SK-MEL-5 (cell line): ENCODE measurements around the gene PREB. TPM values are rescaled to one million over a fixed set of nuclear protein-coding genes. Genes with fewer than 3 reads are reported as not detected.

ENCODE experiments used
- DNase-seq: peaks from one replicate; pipeline ENCODE4 v3.0.0-alpha.2; 2016; ENCODE audit warnings: low read depth, low spot score
- in situ Hi-C: cut with HindIII; loops from 2 replicates; pipeline ENCODE4 v1.10.0; 2016; ENCODE audit warnings: low sequenced_read_pairs, high pct_unique_total_duplicates, low pct_unique_long_range_greater_than_20kb
- total RNA-seq: library from RNA; depleted of rRNA; stranded (reverse); fragments of >200 nt; shearing (Covaris generic); gene quantifications from 2 replicates; pipeline ENCODE4 v1.2.3, GENCODE V29; 2014

PREB gene
- total RNA-seq, 1 experiment from 2014 or later: 98.1 TPM

GRCh38 chr2:27091746-27092695 is 42.4 kb downstream of the PREB start:
- DNase-seq: no peak
- in situ Hi-C loops: no loop called here

GRCh38 chr2:27089111-27089954 is 45.1 kb downstream of the PREB start:
- DNase-seq: no peak
- in situ Hi-C loops: no loop called here

GRCh38 chr2:27088634-27089033 is 45.8 kb downstream of the PREB start:
- in situ Hi-C loops: no loop called here

DNA sequence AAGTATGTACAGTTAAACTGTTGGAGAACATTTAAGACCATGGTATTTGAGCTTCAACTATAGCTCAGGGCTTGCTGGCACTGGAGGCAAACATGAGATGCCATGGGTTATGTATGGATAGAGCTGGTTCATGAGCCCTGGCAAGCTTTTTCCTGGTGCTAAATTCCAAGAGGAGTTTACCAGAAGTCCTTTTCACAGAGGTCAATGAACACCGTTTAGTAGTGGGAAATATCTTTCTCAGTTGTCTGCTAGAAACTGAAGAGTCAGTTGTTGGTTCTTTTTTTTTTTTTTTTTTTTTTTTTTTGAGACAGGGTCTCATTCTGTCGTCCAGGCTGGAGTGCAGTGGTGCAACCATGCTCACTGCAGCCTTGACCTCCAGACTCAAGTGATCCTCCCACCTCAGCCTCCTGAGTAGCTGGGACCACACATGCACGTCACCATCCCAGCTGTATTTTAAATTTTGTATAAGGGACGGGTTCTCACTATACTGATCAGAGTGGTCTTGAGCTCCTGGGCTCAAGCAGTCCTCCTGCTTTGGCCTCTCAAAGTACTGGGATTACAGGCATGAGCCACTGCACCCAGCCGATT is 46.5 kb downstream of the PREB start:
- DNase-seq: no peak
- in situ Hi-C loops: no loop called here

More at GRCh38 chr2:27088634-27089033, 45.8 kb downstream of the PREB start:
- no peak for DNase-seq

DNA sequence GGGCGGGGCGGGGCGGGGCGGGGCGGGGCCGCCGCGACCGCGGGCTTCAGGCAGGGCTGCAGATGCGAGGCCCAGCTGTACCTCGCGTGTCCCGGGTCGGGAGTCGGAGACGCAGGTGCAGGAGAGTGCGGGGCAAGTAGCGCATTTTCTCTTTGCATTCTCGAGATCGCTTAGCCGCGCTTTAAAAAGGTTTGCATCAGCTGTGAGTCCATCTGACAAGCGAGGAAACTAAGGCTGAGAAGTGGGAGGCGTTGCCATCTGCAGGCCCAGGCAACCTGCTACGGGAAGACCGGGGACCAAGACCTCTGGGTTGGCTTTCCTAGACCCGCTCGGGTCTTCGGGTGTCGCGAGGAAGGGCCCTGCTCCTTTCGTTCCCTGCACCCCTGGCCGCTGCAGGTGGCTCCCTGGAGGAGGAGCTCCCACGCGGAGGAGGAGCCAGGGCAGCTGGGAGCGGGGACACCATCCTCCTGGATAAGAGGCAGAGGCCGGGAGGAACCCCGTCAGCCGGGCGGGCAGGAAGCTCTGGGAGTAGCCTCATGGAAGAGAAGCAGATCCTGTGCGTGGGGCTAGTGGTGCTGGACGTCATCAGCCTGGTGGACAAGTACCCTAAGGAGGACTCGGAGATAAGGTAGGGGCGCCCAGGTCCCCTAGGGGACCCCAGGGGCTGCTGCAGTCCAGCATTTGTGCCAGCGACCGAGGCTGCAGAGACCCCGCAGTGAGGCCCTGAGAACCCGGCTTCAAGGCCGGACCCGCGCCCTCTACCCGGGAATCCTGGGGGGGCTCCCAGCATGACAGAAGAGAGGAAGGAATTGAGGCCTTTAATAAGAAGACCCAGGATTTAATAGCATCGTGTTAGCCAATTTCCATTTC is 47.5 kb downstream of the PREB start, which contains the start of gene KHK:
Gene KHK (plus strand): TSS at position 49 of the 870 bp plus-strand sequence. CDS start 488 bp downstream, at position 537.
- in situ Hi-C loops: no loop called here
- no peak for DNase-seq

DNA sequence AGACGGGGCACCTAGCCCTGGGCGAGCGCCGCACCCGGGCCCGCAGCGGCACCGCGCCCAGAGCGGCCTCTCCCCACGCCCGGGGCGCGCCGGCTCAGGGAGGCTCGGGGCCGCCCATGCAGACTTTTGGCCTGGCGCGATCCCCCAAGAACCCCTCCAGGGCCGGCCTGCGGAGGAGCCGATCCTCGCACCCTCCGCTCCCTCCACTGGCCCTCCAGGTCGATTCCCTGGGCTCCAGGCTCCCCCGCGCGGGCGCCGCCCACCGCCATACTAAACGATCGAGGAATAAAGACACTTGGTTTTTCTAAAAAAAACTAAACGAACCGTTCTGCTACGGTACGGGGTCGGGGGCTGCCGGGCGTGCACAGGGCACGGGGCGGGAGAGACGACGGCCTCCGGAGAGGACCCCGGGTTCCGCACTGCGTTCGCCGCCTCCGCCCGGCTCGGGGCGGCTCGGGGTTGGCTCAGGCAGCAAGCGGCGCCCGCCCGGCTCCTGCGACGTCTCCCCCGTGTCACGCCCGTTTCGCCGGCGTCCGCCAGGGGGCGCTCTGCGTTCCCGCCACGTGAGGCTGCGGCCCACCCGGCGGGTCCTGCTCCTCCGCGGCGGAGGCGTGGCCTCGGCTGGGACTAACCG is 48.2 kb downstream of the PREB start:
- in situ Hi-C loops: no loop called here
- peak; percentile 94 for DNase-seq

DNA sequence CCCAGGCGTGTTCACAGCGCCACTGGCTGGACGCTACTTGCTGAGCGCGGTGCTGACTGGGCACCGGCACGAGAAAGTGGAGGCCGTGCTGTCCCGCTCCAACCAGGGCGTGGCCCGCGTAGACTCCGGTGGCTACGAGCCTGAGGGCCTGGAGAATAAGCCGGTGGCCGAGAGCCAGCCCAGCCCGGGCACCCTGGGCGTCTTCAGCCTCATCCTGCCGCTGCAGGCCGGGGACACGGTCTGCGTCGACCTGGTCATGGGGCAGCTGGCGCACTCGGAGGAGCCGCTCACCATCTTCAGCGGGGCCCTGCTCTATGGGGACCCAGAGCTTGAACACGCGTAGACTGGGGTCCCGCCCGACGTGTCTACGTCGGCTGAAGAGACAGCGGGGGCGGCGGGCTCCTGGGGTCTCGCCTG is 48.8 kb downstream of the PREB start:
- peak; percentile 70 for DNase-seq
- in situ Hi-C loops: no loop called here

GRCh38 chr2:27085062-27085672 is 49.3 kb downstream of the PREB start:
- in situ Hi-C loops: no loop called here
- no peak for DNase-seq

DNA sequence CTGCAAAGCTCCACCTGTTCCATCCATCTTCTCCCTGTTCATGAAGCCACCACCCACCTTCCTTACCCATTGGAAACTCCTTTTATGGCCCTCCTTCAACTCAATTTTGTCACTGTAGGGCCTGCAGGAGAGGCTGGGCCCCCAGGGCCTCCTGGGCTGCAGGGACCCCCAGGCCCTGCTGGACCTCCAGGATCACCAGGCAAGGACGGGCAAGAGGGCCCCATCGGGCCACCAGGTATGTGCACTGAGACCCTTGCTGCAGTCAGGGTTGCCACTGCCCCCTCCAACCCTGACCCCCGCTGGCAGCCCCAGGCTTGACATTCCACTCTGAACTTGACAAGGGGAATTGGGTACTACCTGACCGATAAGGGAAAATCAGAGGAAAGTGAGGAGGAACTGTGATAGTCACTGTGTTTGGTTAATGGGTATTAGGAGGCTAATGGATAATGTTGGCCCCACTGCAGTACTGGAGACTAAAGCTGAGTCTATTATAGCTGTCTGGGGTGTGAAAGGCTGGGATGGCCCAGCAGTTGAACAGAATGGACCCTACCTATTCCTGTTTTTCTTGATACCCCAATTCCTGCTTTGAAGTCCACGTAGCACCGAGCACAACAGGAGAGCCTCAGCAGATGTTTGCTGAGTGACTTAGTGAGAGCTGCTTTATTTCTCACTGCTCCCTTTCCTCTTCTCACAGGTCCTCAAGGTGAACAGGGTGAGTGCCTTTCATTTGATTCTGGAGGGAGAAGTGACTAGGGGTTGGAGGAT is 50.0 kb downstream of the PREB start:
- no peak for DNase-seq
- in situ Hi-C loops: no loop called here

GRCh38 chr2:27083410-27084296 is 50.8 kb downstream of the PREB start:
- in situ Hi-C loops: no loop called here
- DNase-seq: no peak

GRCh38 chr2:27082773-27083409 is 51.5 kb downstream of the PREB start:
- in situ Hi-C loops: no loop called here
- no peak for DNase-seq

DNA sequence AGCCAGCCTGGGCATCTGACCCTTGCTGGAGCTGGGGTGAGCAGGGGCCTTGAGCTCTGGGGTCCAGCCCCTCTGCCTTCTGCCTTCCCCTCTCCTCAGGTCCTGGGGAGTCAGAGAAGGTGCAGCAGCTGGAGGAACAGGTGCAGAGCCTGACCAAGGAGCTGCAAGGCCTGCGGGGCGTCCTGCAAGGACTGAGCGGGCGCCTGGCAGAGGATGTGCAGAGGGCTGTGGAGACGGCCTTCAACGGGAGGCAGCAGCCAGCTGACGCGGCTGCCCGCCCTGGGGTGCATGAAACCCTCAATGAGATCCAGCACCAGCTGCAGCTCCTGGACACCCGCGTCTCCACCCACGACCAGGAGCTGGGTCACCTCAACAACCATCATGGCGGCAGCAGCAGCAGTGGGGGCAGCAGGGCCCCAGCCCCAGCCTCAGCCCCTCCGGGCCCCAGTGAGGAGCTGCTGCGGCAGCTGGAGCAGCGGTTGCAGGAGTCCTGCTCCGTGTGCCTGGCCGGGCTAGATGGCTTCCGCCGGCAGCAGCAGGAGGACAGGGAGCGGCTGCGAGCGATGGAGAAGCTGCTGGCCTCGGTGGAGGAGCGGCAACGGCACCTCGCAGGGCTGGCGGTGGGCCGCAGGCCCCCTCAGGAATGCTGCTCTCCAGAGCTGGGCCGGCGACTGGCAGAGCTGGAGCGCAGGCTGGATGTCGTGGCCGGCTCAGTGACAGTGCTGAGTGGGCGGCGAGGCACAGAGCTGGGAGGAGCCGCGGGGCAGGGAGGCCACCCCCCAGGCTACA is 52.3 kb downstream of the PREB start:
- no peak for DNase-seq
- in situ Hi-C loops: no loop called here
